OCI-LY3 (cell line): ENCODE measurements around the gene KRTAP10-11.

Experiments used
- EZH2phosphoT487 ChIP-seq: fragments of 200-600 bp; shearing (Covaris generic); IDR thresholded peaks from 2 replicates; pipeline ENCODE4 v1.6.1; 2018; ENCODE audit warnings: antibody characterized with exemption, mixed run types, low read depth
- TF ChIP-seq, protein P1 (sequence below): fragments of 200-600, 300-600 bp; sonication (generic); IDR thresholded peaks from 2 replicates; pipeline ENCODE4 v1.5.1; 2014; ENCODE audit warnings: antibody characterized with exemption, low read length, low read depth

DNA sequence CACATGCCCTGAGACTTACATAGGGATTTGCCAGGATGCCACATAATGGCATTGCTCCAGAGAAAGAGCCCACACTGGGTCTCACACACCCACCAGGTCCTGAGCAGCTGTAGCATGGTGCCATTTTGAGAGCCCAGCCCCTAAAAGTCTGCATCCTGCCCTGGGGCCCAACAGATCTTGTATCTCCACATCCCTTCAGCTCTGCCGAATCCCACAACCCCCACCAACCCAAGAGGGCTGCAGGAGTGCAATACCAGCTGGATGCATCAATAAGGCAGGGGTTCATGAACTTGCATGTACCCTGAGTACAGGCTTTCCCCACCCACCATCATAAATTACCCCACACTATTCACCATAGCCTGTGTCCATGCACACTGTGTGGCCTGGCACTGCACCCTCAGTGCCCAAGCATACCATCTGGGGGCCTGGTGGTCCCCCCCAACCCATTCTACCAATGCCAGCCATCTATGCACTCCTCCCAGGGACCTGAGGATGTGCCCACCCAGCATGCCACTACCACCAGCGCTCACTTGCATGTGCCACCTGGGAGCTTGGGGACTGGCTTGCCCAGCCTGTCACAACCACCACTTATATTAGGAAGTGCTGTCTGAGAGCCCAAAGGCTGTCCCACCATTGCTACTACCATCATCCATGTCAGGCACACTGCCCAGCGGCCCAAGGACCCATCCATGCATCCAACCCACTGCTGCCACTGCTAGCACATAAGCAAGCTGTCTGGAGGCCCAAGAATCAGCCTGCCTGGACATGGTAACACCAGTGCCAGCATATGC is 24.6 kb downstream of the KRTAP10-11 start:
- no peak for TF ChIP-seq EZH2phosphoT487
- TF ChIP-seq, protein P1, sequence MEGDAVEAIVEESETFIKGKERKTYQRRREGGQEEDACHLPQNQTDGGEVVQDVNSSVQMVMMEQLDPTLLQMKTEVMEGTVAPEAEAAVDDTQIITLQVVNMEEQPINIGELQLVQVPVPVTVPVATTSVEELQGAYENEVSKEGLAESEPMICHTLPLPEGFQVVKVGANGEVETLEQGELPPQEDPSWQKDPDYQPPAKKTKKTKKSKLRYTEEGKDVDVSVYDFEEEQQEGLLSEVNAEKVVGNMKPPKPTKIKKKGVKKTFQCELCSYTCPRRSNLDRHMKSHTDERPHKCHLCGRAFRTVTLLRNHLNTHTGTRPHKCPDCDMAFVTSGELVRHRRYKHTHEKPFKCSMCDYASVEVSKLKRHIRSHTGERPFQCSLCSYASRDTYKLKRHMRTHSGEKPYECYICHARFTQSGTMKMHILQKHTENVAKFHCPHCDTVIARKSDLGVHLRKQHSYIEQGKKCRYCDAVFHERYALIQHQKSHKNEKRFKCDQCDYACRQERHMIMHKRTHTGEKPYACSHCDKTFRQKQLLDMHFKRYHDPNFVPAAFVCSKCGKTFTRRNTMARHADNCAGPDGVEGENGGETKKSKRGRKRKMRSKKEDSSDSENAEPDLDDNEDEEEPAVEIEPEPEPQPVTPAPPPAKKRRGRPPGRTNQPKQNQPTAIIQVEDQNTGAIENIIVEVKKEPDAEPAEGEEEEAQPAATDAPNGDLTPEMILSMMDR, result no peak
